ENCODE data around the gene C4B. TPM values are rescaled to one million over a fixed set of nuclear protein-coding genes. Genes with fewer than 3 reads are reported as not detected.
"Not testable (repeated sequence)": the region's sequence is repeated elsewhere in the genome, so short reads cannot be mapped to it uniquely, and the experiment has no call there.

The C4B gene
- 6.4 TPM for total RNA-seq (ENCODE audit: unreplicated experiment)
- long read RNA-seq, result 0 reads

DNA sequence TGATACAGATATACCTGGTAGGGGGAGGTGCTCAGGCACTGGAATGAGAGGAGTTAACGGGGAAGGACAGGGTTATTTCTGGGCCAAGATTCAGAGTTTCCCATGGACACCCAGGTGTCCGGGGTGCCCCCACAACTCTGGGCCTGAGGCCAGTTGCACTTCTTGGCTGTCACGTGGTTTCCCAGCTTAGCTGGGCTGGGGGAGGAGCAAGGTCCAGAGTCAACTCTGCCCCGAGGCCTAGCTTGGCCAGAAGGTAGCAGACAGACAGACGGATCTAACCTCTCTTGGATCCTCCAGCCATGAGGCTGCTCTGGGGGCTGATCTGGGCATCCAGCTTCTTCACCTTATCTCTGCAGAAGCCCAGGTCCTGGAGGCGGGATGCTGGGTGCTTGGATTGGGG lies at the start of gene C4B:
C4B (plus strand) TSS at position 249 of the 400 bp plus-strand sequence; CDS start at position 300, 51 bp downstream.
- H3K27ac Mint-ChIP-seq (ENCODE audit: unreplicated experiment); H3K27me3 Mint-ChIP-seq (ENCODE audit: unreplicated experiment): not testable (repeated sequence)

DNA sequence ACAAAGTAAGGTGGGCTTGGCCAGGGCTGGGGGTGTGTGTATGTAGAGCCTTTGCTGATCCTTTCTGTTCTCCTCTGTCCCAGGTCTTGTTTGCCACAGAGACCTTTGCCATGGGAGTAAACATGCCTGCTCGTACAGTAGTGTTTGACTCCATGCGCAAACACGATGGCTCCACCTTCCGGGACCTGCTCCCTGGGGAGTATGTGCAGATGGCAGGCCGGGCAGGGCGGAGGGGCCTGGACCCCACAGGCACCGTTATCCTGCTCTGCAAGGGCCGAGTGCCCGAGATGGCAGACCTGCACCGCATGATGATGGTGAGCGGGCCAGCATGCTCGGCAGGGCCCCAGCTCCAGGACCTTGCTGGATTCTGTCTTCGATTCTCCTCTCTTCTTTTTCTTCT lies 48.9 kb upstream of the C4B start:
- H3K4me1 Mint-ChIP-seq (ENCODE audit: low read depth, unreplicated experiment), result no peaks in the 10 kb centered on the region
- no peak for DNase-seq
- H3K27me3 Mint-ChIP-seq (ENCODE audit: unreplicated experiment), result peaks cover 4% of the 10 kb centered on the region
- no peaks in the 10 kb centered on the region for H3K36me3 Mint-ChIP-seq (ENCODE audit: unreplicated experiment)
- no peak overlapping the region for H3K4me3 Mint-ChIP-seq (ENCODE audit: unreplicated experiment)
- no peak overlapping the region for H3K27ac Mint-ChIP-seq (ENCODE audit: unreplicated experiment)
- H3K9me3 Mint-ChIP-seq (ENCODE audit: unreplicated experiment), result peaks cover 8% of the 10 kb centered on the region
- TF ChIP-seq, protein P1, sequence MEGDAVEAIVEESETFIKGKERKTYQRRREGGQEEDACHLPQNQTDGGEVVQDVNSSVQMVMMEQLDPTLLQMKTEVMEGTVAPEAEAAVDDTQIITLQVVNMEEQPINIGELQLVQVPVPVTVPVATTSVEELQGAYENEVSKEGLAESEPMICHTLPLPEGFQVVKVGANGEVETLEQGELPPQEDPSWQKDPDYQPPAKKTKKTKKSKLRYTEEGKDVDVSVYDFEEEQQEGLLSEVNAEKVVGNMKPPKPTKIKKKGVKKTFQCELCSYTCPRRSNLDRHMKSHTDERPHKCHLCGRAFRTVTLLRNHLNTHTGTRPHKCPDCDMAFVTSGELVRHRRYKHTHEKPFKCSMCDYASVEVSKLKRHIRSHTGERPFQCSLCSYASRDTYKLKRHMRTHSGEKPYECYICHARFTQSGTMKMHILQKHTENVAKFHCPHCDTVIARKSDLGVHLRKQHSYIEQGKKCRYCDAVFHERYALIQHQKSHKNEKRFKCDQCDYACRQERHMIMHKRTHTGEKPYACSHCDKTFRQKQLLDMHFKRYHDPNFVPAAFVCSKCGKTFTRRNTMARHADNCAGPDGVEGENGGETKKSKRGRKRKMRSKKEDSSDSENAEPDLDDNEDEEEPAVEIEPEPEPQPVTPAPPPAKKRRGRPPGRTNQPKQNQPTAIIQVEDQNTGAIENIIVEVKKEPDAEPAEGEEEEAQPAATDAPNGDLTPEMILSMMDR (IDR thresholded peaks at IDR 0.05; ENCODE audit: partially characterized antibody, unreplicated experiment), result no peak

More for the DNA sequence above, at the start of gene C4B:
- H3K36me3 Mint-ChIP-seq (ENCODE audit: unreplicated experiment); H3K9me3 Mint-ChIP-seq (ENCODE audit: unreplicated experiment); DNase-seq; H3K4me1 Mint-ChIP-seq (ENCODE audit: low read depth, unreplicated experiment); H3K4me3 Mint-ChIP-seq (ENCODE audit: unreplicated experiment): not testable (repeated sequence)

DNA sequence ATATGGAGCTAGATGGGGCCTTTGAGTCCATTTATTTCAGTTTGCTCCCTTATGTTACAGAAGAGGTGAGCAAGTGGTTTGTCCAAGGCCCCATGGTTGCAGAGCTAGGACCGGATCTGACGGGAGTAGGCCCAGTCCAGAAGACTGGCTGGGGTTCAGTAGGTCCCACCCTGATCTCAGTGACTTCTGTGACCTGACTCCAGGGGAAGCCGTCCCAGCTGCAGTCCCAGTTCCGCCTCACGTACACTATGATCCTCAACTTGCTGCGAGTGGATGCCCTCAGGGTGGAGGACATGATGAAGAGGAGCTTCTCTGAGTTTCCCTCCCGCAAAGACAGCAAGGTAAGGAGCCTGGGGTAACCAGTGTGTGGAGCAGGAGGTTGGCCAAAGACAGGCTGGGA lies 48.1 kb upstream of the C4B start:
- TF ChIP-seq, protein P1 (IDR thresholded peaks at IDR 0.05; ENCODE audit: partially characterized antibody, unreplicated experiment), result no peak
- no peaks in the 10 kb centered on the region for H3K4me1 Mint-ChIP-seq (ENCODE audit: low read depth, unreplicated experiment)
- no peak overlapping the region for H3K4me3 Mint-ChIP-seq (ENCODE audit: unreplicated experiment)
- peaks cover 5% of the 10 kb centered on the region for H3K27me3 Mint-ChIP-seq (ENCODE audit: unreplicated experiment)
- H3K36me3 Mint-ChIP-seq (ENCODE audit: unreplicated experiment), result no peaks in the 10 kb centered on the region
- DNase-seq, result no peak
- peaks cover 8% of the 10 kb centered on the region for H3K9me3 Mint-ChIP-seq (ENCODE audit: unreplicated experiment)
- H3K27ac Mint-ChIP-seq (ENCODE audit: unreplicated experiment), result no peak overlapping the region

DNA sequence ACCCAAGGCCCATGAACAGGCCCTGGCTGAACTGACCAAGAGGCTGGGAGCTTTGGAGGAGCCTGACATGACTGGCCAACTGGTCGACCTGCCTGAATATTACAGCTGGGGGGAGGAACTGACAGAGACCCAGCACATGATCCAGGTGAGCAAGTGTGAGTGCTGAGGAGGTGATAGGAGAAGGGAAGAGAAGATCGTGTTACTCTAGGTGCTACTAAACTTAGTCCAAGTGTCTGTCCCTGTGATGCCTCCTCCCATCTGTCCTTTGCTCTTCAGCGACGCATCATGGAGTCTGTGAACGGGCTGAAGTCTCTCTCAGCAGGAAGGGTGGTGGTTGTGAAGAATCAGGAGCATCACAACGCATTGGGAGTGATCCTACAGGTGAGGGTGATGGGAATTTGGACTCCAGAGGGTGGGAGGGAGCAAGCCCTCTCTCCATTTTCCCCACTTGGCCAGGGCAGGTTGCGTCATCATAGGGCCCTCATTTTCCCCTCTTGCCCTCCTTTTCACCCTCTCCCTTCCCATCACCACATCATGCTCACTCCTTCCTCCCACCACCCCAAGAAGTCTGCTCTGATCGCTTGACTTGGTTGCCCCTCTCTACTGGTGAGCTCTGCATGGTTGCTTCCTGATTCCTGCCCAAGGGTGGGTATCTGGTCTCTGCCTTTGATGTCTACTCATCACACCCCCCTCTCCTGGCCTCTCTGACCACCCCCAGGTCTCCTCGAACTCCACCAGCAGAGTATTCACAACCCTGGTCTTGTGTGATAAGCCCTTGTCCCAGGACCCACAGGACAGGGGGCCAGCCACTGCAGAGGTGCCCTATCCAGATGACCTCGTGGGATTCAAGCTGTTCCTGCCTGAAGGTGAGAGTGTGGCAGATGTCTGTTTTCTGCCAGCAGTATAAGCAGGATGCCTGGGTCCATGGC lies 47.3 kb upstream of the C4B start:
- Mint-ChIP-seq H3K27me3 (ENCODE audit: unreplicated experiment) (peaks cover 11% of the 10 kb centered on the region), H3K4me3 (ENCODE audit: unreplicated experiment) (peak overlapping the region; percentile 15), H3K36me3 (ENCODE audit: unreplicated experiment) (no peaks in the 10 kb centered on the region), H3K4me1 (ENCODE audit: low read depth, unreplicated experiment) (no peaks in the 10 kb centered on the region), H3K27ac (ENCODE audit: unreplicated experiment) (no peak overlapping the region), H3K9me3 (ENCODE audit: unreplicated experiment) (peaks cover 13% of the 10 kb centered on the region)
- DNase-seq, result no peak
- TF ChIP-seq, protein P1 (IDR thresholded peaks at IDR 0.05; ENCODE audit: partially characterized antibody, unreplicated experiment), result no peak

DNA sequence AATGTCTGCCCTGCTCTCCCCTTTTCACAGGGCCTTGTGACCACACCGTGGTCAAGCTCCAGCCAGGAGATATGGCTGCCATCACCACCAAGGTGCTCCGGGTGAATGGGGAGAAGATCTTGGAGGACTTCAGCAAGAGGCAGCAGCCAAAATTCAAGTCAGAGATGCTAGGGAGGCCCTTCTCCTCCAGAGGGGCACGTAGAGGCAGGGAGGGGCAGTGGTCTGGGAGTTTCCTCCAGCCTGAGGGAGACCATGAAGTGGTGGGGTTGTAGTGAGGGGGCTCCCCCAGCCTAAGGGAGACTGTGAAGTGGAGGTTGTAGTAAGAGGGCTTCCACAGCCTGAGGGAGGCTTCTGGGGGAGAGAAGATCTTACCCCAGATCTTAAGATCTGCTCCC lies 46.7 kb upstream of the C4B start:
- no peaks in the 10 kb centered on the region for H3K36me3 Mint-ChIP-seq (ENCODE audit: unreplicated experiment)
- no peak overlapping the region for H3K27ac Mint-ChIP-seq (ENCODE audit: unreplicated experiment)
- no peak for DNase-seq
- H3K4me1 Mint-ChIP-seq (ENCODE audit: low read depth, unreplicated experiment), result peaks cover 3% of the 10 kb centered on the region
- peak overlapping the region; percentile 15 for H3K4me3 Mint-ChIP-seq (ENCODE audit: unreplicated experiment)
- H3K27me3 Mint-ChIP-seq (ENCODE audit: unreplicated experiment), result peaks cover 12% of the 10 kb centered on the region
- TF ChIP-seq, protein P1 (IDR thresholded peaks at IDR 0.05; ENCODE audit: partially characterized antibody, unreplicated experiment), result no peak
- H3K9me3 Mint-ChIP-seq (ENCODE audit: unreplicated experiment), result peaks cover 17% of the 10 kb centered on the region
